Measurements from ENCODE around the gene GTF3A.
"Not testable (repeated sequence)": the region's sequence is repeated elsewhere in the genome, so short reads cannot be mapped to it uniquely, and the experiment has no call there.

The GTF3A gene

DNA sequence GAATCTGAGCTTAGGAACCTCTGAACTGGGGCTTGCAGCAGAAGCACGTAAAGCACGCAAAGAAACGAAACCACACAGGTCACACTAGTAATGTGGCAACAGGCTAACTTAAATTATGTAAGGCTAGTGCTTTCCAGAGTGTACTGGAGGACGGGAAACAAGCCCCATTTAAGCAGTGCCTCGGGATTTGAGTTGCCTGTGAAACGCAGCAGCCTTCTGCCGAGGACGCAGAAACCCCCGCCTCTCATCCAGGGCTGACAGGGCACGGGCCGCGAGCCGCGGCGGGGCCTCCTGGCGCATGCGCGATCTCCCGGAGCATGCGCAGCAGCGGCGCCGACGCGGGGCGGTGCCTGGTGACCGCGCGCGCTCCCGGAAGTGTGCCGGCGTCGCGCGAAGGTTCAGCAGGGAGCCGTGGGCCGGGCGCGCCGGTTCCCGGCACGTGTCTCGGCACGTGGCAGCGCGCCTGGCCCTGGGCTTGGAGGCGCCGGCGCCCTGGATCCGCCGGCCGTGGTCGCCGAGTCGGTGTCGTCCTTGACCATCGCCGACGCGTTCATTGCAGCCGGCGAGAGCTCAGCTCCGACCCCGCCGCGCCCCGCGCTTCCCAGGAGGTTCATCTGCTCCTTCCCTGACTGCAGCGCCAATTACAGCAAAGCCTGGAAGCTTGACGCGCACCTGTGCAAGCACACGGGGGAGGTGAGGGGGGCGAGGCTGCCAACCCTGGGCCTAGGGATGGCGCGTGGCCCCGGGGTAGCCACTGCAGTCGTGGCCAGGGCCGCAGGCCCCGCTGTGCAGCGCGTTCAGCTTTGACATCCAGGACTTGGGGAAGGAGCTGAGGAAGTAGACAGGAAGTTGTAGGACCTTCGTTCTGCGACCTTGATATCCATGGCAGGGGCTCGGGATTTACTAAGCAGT lies at the start of gene GTF3A:
TSS of gene GTF3A (plus strand) at position 374 of the 912 bp plus-strand sequence.
- peak; percentile 67 to 82 for DNase-seq

DNA sequence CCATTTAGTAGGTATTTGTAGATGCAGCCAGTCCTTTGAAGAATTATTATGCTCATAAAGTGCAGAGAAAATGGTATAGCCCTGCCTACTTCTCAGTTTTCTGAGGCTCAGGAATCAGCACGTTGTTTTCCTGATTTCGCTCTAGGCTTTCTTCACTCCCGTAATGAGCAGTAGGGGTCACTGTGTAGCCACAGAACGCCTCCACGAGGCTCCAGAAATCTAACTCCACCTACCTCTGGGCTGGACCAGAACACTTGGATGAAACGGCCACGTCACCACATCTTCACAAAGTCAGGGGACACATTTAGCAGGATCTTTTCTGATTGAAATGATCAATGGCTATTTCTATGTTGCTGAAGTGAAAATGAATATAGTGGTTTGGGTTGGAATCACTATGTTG lies 49.8 kb upstream of the GTF3A start:
- peak; percentile 31 to 58 for DNase-seq

DNA sequence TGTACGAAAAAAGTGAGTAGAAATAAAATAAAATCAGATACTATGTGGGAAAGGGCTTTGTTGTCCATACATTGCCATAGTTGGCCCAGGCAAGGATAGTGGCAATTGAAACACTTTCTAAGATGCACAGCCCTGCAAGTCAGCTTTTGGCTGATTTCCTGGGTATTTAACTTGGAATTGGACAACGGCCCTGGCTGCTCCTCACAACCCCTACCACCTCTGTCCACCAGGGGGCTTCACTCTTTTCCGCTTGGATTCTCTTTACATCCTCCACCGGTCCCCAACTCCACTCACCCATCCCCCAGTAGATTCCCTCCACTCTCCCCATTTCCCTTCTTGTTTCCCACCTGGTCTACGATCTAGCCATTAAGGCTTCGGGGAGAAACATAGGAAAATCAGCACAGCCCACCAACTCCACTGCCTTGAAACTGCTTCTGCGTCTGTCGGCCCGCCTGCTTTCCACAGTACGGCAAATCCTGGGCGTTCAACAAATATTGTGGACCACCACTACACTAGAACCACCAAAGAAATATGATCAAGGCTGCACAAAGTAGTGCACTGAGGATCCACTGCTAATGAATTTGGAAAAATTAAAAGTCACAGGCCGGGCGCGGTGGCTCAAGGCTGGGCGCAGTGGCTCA lies 48.6 kb upstream of the GTF3A start:
- no peak for DNase-seq

DNA sequence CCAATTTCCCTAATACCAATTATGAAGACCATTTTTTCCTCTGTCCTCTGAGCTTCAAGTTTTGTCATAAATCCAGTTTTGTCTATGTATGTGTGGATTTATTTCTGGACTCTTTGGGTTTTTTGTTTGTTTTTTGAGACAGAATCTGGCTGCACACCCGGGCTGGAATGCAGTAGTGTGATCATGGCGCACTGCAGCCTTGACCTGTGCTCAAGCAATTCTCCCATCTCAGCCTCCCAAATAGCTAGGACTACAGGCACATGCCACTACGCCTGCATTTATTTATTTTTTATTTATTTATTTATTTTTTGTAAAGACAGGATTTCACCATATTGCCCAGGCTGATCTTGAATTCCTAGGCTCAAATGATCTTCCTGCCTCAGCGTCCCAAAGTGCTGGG lies 45.3 kb upstream of the GTF3A start:
- no peak for DNase-seq

DNA sequence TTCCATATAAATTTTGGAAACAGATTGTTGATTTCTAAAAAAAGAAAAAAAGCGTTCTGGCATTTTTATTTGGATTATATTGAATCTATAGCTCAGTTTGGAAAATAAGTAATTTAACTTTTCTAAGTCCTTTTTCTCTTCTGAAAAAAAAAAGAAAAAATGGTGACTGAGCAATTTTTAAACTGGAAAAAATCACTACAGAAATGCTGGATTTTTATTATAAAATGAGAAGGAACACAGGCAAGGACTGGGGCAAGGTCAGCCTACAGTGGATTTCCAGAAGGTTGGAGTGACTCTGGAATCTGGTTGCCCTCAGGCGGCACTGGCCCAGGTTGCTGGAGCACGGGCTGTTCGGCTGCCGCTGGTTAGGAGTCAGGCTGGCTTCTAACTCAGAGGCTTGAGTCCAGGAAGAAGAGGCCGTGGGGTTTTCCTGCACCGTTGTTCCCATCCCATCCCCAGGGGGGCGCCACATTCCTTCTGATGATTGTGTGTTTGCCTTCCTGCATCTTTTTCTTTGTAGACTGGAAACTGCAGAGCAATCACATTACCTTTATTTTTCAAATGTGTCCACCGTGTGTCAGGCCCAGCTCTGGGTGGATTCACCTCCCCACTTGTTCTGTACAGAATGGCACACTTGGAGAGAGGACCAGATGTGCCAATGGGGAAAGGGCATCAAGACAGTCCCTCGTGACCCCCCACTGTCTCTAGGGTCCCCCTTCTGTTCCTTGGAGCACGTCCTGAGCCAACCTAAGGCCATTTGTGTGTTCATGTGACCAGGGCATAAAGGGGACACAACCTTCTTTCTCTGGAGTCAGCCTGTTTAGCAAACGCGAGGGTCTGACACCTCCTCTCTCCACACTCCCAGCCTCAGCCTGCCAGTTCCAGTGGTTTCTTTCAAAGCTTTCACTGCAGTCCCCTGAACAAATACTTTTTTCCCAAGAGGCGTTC lies 44.5 kb upstream of the GTF3A start:
- DNase-seq: peak in 1 of 2 donors; percentile 6

DNA sequence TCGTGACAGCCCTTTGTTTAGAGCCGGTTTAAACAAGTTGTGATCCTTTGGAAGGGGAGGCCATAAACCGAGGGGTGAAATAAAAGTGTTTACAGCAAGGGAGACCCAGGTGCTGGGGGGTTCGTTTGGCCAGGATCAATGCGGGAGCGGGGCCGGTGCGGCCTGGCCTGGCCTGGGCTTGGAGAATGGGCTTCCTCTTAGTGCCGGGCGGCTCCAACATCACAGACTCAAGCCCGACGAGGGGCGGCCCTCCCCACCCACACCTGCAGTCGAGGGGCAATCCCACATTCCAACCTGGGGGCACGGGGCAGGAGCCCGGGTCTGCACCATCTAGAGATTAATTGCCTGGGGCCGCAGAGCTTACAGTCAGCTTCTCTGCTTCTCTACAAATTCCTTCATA lies 42.8 kb upstream of the GTF3A start:
- no peak for DNase-seq

DNA sequence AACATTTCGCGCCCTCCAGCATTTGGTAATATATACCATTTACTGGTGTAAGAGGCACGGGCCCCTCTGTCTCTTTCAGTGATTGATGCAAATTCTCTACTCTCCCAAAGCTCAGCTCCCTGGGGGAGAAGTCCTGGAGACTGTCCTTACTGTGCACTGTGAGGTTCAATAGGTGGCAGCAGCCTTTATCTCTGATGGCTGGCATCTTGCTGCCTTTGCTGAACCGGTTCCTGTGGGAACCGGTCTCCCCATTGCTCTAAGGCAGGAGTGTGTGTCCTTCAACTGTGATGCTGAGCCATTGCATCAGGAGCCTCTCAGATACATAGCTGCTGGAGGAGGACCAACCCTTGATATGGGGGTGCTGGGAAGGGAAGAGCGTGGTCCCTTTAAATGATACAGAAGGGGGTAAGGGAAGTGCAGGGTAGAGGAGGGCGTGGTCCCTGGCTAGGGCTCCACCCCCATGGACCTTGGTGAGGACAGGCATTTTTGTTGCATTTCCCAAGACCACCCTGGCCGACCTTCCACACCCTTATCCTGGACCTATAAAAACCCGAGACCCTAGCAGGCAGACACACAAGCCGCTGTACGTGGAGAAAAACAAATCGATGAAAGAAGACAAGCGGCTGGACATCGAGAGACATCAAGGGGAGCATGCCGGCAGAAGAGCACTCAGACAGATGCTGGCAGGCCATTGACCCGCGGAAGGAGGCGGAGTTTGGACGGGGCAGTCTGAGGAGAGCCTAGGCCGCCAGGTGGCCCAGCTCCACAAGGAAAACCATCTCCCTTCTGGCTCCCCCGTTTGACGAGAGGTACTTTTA lies 41.1 kb upstream of the GTF3A start:
- DNase-seq: no peak

DNA sequence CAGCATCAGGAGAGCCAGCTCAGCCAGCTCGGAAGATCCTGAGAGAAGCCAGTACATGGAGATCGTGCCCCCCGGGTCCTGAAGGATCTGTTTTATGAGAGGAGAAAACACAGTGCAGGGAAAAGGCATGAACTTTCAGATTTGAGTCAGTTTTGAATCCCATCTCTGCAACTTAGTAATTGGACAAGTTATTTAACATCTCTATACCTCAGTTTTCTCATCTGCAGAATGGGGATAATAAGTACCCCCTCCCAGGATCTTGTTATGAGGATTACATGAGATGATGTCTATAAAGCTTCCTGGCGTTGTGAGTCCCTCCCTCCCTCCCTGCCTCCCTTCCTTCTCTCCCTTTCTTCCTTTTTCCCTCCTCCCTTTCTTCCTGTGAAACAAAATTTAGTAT lies 40.1 kb upstream of the GTF3A start:
- no peak for DNase-seq

DNA sequence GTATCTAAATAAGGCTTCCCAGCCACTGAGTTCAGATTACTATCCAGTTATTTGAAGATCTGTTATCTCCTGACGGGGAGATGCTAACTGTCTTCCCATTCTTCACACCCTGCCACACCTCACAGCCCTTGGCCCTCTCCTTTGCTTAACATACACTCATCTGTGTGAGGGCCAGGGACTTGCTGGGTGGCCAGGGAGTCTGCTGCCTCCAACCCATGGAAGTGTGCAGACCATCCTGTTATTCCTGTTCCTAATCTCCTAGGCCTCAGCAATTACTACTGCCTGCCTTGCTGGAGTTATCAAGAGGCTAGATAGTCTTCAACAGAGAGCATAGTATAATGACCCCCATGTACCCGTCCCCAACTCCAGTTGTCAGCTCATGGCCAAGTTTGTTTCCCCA lies 36.2 kb upstream of the GTF3A start:
- DNase-seq: no peak

DNA sequence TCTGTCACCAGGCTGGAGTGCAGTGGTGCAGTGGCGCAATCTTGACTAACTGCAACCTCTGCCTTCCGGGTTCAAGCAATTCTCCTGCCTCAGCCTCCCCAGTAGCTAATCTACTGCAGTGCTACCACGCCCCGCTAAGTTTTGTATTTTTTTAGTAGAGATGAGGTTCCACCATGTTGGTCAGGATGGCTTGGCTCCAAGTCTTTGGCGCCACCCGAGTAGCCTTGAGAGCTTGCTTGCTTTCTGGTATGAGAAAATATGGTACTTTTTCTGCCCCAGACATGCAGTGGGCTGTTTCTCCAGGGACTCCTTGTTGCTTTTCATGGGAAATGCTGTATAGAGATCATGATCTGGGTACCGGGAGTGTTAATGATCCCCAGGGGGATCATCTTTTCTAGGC lies 34.5 kb upstream of the GTF3A start:
- DNase-seq: no peak

DNA sequence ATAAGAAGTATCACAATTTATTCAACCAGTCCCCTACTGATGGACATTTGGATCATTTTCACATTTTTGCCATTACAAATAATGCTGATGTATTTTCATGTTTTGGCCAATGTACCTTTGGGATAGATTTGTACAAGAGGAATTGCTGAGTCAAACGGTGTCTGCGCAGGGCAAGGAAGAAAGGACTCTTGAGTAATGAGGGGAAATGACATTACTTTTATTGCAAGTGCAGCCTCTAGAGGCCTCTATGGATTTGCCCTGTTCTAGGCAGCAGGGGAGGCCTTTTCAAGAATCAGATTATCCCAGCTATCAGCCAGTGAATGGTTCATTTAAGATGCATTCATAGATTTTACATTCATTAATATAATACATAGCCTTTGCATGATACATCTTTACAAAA lies 32.9 kb upstream of the GTF3A start:
- DNase-seq: no peak

DNA sequence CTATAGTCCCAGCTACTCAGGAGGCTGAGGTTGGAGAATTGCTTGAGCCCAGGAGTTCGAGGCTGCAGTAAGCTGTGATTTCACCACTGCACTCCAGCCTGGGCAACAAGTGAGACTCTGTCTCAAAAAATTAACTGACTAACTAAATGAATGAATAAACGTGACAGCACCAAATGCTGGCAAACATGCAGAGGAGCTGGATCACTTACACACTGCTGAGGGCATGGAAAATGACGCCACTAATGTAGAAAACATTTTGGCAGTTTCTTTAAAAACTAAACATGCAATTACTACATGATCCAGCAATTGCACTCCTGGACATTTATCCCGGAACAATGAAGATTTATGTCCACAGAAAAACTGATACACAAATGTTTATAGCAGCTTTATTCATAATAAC lies 31.3 kb upstream of the GTF3A start:
- no peak for DNase-seq

DNA sequence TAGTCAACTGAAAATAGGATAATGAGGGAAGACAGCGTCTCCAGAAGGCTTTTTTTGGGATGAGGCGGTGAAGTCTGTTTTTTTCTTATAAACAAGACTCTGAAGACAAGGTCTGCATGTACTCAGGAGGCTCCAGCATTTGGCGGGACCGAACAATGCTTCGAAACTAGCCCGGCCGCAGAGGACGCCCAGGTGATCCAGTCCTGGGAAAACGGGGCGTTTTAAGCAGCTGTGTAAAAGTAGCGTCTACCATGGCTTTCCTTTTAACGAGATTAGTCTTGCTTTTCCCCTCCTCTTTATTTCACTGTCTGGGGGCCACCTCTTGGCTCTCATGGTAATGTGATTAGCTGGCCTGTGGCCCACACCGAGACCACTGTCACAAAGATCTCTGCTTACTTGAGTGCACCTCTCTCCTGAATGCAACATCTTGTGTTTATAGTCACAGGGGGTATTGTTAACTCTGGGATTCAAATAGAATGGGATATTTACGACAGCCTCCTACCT lies 29.4 kb upstream of the GTF3A start:
- DNase-seq: no peak

DNA sequence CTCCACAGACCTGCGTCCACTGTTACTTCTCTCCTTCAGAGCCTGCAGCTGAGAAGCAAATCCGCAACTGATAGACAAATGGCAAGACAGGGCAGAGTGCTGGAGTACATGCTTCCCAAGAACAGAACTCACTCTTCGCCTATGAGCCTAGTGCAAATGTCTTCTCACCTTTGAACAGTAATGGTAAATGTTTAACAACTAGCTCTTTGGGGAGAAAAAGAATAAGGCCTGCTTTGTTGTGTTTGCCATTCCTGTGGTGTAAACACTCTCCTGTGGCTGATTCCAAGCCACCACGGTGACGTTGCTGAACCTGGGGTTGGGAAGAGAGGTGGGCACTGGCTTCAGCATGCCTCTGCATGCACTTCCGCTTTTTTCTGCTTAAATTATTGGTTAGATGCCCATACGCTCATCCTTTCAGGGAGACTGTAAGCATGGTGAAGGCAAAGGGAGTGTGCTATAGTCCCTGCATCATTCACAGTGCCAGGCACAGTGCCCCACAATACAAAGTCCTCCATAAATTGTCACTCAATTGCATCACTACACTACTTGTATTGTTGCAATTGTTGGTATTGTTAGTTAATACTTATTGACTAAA lies 28.1 kb upstream of the GTF3A start:
- no peak for DNase-seq

DNA sequence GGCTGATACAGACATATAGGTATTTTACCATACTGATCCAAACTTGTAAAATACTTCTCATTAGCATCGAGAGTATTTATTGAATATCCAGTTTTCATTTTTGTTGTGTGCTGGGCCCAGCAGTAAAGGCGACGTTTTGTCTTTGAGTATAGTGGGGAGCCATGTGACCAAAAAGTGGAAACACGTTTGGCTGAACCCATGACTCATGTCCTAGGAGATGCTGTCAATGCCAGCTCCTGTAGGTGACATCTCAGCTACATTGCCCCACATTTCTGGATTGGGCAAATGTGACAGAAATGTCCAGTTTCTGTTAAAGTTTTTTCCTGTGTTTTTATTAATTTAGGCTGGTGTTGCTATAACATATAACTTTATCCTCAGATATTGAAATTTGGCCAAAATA lies 26.1 kb upstream of the GTF3A start:
- DNase-seq: no peak

DNA sequence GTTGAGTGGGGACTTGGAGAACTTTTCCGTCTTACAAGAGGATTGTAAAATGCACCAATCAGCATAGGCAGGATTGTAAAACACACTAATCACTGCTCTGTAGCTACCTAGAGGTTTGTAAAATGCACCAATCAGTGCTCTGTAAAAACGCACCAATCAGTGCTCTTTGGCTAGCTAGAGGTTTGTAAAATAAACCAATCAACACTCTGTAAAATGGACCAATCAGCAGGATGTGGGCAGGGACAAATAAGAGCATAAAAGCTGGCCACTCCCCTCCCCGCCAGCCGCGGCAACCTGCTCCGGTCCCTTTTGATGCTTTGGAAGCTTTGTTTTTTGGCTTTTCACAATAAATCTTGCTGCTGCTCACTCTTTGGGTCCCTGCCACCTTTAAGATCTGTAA lies 24.0 kb upstream of the GTF3A start:
- not testable (repeated sequence) for DNase-seq

DNA sequence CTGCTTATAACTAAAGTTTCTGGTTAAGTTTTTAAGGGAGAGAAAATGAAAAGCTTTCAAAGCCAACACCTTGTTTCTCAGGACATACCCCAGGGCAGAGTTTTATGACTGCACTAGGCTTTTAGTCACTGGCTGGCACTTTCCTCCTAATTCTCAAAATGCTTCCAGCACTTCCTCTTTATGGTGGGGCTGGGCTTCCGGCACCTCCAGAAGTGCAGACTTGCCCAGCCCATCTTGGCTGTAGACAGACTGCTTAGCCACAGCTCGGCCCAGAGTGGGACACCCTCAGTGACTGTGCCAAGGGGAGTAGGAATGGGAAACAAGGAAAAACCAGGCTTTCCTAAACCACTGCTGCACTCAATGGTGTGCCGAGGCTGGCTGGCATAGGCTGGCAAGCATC lies 23.2 kb upstream of the GTF3A start:
- no peak for DNase-seq

DNA sequence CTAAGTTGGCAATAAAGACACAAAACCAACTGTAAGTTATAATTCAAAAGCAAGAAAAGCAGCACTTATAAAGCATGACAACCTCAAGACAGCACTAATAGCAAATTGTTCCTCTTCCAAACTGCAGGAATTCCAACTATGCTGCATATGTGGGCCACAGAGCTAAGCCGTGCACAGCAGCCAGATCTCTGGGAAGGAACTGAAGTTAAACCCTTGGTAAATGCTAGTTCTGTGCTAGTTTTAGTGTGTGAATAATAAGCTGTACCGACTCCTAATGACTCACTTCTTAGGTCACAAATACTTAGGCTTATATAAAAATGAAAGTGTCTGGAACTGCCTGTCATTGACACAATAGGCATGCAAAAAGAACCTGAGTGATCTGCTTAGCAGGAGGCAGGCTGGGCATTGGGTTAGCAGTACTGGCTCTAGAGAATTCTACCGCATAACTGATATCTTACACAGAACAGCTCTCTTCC lies 21.2 kb upstream of the GTF3A start:
- no peak for DNase-seq

DNA sequence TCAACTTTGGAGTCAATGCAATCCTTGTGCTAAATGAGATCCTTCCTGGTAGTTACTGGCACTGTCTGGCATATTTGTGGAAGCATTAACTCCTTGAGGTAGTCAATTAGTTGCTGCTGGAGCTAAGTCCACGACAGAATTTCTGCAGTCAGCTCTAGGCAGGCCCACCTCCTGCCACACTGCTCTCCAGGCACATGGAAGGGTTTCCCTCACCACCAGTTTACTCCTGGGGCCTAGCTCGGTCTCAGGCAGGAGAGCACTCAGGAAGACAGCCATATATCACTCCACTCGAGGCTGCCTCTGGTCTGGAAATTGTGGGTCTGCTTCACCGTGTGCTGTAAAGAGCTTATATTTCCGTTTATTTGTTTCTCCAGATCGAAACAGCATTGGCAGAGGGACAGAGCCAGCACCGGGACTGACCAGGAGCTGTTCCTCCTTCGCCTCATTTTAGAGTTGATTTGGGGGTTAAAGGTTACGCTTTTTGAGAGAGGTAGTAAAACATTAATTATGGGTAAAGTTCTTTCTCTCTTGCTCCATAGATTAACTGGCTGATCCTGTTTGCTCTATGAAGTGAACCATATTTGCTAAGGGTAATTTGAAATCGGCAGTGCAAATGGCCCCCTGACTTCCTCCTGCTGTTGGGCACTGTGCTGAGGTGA lies 20.6 kb upstream of the GTF3A start:
- DNase-seq: no peak

DNA sequence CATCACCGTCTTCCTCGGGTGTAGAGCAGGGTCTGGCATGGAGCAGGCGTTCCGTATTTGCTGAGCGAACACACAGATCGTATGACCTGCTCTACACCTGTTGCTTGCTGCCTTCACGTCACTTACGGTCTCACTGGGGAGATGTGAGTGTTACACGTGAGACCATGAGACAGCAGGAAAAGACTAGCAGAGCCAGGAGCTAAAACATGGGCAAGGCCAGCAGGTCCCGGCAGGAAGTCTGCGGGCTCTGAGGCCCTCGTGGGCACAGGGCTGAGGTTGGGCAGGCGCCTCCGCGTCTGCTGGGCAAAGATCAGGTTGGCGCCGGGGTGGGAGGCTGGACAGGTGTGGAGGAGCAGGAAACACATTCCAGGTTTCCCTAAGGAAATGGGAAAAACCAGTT lies 19.7 kb upstream of the GTF3A start:
- DNase-seq: no peak

DNA sequence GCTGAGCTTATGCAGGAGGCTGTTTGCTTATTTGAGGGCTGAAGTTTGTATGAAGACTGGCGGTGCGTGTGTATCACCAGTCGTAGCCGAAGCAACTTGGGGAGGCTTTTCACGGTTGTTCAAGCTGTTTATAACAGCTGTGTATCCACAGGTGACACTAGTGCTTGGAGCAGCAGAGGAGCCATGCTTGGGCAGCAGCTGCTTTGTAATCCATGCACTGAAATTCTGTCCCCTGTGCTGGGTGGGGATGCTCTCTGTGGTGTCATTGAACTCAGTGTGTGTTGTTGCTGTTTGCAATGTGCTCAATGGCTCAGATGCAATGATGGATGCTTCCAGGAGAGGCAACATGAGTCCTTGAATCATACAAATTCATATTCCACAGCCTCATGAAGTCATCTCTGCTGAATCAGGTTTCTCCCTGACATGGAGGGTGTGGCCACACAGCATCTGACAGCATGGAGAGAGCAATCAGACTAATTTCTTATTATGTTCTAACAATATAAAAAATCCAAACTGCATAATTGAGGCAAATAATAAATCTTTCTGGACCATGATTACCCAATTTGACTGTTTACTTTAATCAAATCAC lies 18.8 kb upstream of the GTF3A start:
- DNase-seq: no peak

All from hippocampal formation (tissue), 2 donors.